Activated B cell treated with CpG ODN at 0.5 μM for 24 hours (primary cell): Measurements from ENCODE around the gene MINDY2. TPM values are rescaled to one million over a fixed set of nuclear protein-coding genes. Genes with fewer than 3 reads are reported as not detected.
A peak's percentile ranks its signal among the peaks of the same experiment; 100 is the strongest.
"Not testable (repeated sequence)": the region's sequence is repeated elsewhere in the genome, so short reads cannot be mapped to it uniquely, and the experiment has no call there.

ENCODE experiments used
- ATAC-seq: fragments of 200-7000 bp; cut with Tn5 transposase; one replicate; pipeline ENCODE4 v1.10.0; 2021; ENCODE audit warnings: low read depth, mild to moderate bottlenecking, moderate library complexity
- CTCF ChIA-PET: fragments of 350-600 bp; sonication (Branson Sonifier 250); formaldehyde crosslinking; loops from one replicate; lab custom pipeline; 2021; ENCODE audit warnings: antibody characterized with exemption; lab: Charles Lee
- POLR2A ChIA-PET: fragments of 350-600 bp; sonication (Branson Sonifier 250); formaldehyde crosslinking; loops from one replicate; lab custom pipeline; 2021; ENCODE audit warnings: antibody characterized with exemption; lab: Charles Lee
- DNase-seq: peaks from one replicate; pipeline ENCODE4 v3.0.0; 2022
- H3K27ac Mint-ChIP-seq: one replicate; pipeline ENCODE4 v1.8.0; 2020; ENCODE audit warnings: mixed read lengths
- H3K27me3 Mint-ChIP-seq: one replicate; pipeline ENCODE4 v1.8.0; 2021; ENCODE audit warnings: mixed read lengths
- H3K36me3 Mint-ChIP-seq: one replicate; pipeline ENCODE4 v1.8.0; 2021; ENCODE audit warnings: low read depth, mixed read lengths
- H3K4me1 Mint-ChIP-seq: one replicate; pipeline ENCODE4 v1.8.0; 2021; ENCODE audit warnings: mixed read lengths
- H3K4me3 Mint-ChIP-seq: one replicate; pipeline ENCODE4 v1.8.0; 2020; ENCODE audit warnings: mild to moderate bottlenecking, mixed read lengths
- H3K9me3 Mint-ChIP-seq: one replicate; pipeline ENCODE4 v1.8.0; 2020; ENCODE audit warnings: mixed read lengths
- CTCF ChIP-seq: fragments of 200-600 bp; IDR thresholded peaks from one replicate; pipeline ENCODE4 v1.8.0; 2022; ENCODE audit warnings: antibody characterized with exemption, mild to moderate bottlenecking
- intact Hi-C: fragments of 100-400 bp; cut with micrococcal nuclease; formaldehyde crosslinking; loops from one replicate; pipeline ENCODE4 v1.15.1; 2024
- total RNA-seq: library from RNA; stranded (reverse); gene quantifications from 2 replicates; pipeline ENCODE4 v1.2.3, GENCODE V29; 2022

MINDY2 gene
- total RNA-seq, 1 donor from 2014 or later = 6.2 TPM

GRCh38 chr15:58856086-58856485, 85.0 kb downstream of the MINDY2 start:
- Mint-ChIP-seq H3K36me3 (peaks cover 21% of the 10 kb centered on the region), H3K4me3 (no peak overlapping the region), H3K27me3 (no peaks in the 10 kb centered on the region), H3K9me3 (no peaks in the 10 kb centered on the region), H3K27ac (no peak overlapping the region), H3K4me1 (no peaks in the 10 kb centered on the region)
- DNase-seq = no peak
- TF ChIP-seq CTCF = no peak
- ChIA-PET POLR2A (no interaction called here), CTCF (no interaction called here)
- ATAC-seq = no peak
- intact Hi-C loops = no loop called here

- H3K4me1 Mint-ChIP-seq, CTCF ChIA-PET, H3K27ac Mint-ChIP-seq, DNase-seq, H3K9me3 Mint-ChIP-seq, H3K4me3 Mint-ChIP-seq, intact Hi-C loops, H3K27me3 Mint-ChIP-seq, ATAC-seq, POLR2A ChIA-PET: not testable (repeated sequence)
- peaks cover 21% of the 10 kb centered on the region for H3K36me3 Mint-ChIP-seq
Observed at GRCh38 chr15:58856621-58857020, 85.5 kb downstream of the MINDY2 start.

- Mint-ChIP-seq H3K27ac (no peak overlapping the region), H3K4me1 (peaks cover 16% of the 10 kb centered on the region), H3K4me3 (no peak overlapping the region), H3K36me3 (no peaks in the 10 kb centered on the region), H3K27me3 (peaks cover 5% of the 10 kb centered on the region), H3K9me3 (no peaks in the 10 kb centered on the region)
- DNase-seq = no peak
- no peak for TF ChIP-seq CTCF
- ChIA-PET CTCF (no interaction called here), POLR2A (no interaction called here)
- intact Hi-C loops = no loop called here
- ATAC-seq = no peak
Observed at GRCh38 chr15:58862326-58862725, 91.2 kb downstream of the MINDY2 start.

- H3K27me3 Mint-ChIP-seq = peaks cover 5% of the 10 kb centered on the region
- peak overlapping the region; percentile 68 for H3K4me3 Mint-ChIP-seq
- ChIA-PET CTCF (no interaction called here), POLR2A (interaction anchor here (0.6 kb wide), 1 partner anchor 101 kb away, joined by 4 read pairs; no protein-coding TSS in a partner anchor)
- peaks cover 16% of the 10 kb centered on the region for H3K4me1 Mint-ChIP-seq
- H3K36me3 Mint-ChIP-seq = no peaks in the 10 kb centered on the region
- TF ChIP-seq CTCF = no peak
- no peak overlapping the region for H3K27ac Mint-ChIP-seq
- intact Hi-C loops = no loop called here
- no peaks in the 10 kb centered on the region for H3K9me3 Mint-ChIP-seq
- DNase-seq (peak; percentile 18), ATAC-seq (peak; percentile 47)
Observed at GRCh38 chr15:58864602-58865424, 93.7 kb downstream of the MINDY2 start.

- no peak for DNase-seq
- POLR2A ChIA-PET = no interaction called here
Observed at GRCh38 chr15:58865425-58865880, 94.4 kb downstream of the MINDY2 start.

More at GRCh38 chr15:58865425-58865880, 94.4 kb downstream of the MINDY2 start:
- Mint-ChIP-seq H3K27ac (no peak overlapping the region), H3K36me3 (no peaks in the 10 kb centered on the region), H3K9me3 (no peaks in the 10 kb centered on the region), H3K27me3 (peaks cover 5% of the 10 kb centered on the region), H3K4me1 (peaks cover 16% of the 10 kb centered on the region), H3K4me3 (peak overlapping the region; percentile 68)
- intact Hi-C loops = no loop called here
- no peak for TF ChIP-seq CTCF
- ATAC-seq = no peak
- CTCF ChIA-PET = no interaction called here
